ENCODE results near the gene ZDHHC19. TPM values are rescaled to one million over a fixed set of nuclear protein-coding genes. Genes with fewer than 3 reads are reported as not detected.
A peak's percentile ranks its signal among the peaks of the same experiment; 100 is the strongest.

The ZDHHC19 gene, protein sequence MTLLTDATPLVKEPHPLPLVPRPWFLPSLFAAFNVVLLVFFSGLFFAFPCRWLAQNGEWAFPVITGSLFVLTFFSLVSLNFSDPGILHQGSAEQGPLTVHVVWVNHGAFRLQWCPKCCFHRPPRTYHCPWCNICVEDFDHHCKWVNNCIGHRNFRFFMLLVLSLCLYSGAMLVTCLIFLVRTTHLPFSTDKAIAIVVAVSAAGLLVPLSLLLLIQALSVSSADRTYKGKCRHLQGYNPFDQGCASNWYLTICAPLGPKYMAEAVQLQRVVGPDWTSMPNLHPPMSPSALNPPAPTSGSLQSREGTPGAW
- total RNA-seq (under 1 TPM in 2 of 5 donors, not detected in 3; 0.49 to 0.54 TPM), total RNA-seq (0 to 0.31 (median 0.05) reads per million in 29 experiments)
- total RNA-seq (2013), result not detected

DNA sequence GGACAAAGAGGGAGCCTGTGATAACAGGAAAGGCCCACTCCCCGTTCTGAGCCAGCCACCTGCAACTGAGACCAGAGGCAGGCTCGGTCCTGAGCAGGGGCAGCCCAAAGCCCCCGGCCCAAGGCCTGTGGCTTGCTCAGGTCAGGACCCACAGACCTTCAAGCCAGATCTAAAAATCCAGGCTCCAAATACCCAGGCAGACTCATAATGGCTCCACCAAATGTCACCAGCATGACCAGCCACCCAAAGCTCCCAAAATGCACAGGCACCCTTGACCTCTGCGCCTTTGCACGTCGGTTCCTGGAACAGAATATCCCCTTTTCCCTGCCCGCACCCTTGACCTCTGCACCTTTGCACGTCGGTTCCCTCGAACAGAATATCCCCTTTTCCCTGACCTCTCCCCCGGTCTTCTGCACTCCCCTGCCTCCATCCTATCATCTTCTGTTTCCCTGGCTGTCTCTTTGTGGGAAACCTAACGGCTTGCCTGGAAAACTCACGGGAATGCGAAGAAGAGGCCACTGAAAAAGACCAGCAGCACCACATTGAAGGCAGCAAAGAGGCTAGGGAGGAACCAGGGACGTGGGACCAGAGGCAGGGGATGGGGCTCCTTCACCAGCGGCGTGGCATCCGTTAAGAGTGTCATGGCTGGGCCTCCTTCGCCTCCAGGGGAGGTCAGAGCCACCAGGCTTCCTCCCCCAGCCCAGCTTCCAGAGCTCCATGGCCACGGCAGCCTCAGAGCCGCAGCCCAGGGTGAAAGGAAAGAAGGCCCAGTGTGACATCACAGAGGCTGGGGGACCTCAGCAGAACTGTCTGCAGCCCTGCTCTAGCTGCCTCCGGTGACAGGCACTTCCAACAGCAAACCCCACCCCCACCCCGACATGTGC, at the start of gene ZDHHC19:
ZDHHC19 (minus strand) TSS at position 728 of the 884 bp plus-strand sequence; CDS start at position 643, 85 bp downstream.
- Mint-ChIP-seq H3K4me3 (no peak within 1 kb of the TSS), H3K9me3 (no peaks in the 10 kb centered on the region), H3K4me1 (peaks cover 9 to 14% (median 10%) of the 10 kb centered on the region in 3 donors), H3K36me3 (no peaks in the 10 kb centered on the region), H3K27ac (peak within 1 kb of the TSS in 1 of 2 donors; percentile 52), H3K27me3 (no peaks in the 10 kb centered on the region)
- Histone ChIP-seq H3K4me3 (ENCODE audit: control insufficient read depth in 1 of 2, extremely low read depth in 1 of 2, low read length in 1 of 2) (no peak within 1 kb of the TSS), H3K9me3 (no peaks in the 10 kb centered on the region), H3K4me1 (ENCODE audit: control insufficient read depth in 1 of 2, extremely low read depth in 1 of 2, insufficient read depth in 2 of 2, low read length in 2 of 2) (peaks cover 0 to 19% of the 10 kb centered on the region in 2 experiments), H3K36me3 (ENCODE audit: control insufficient read depth in 2 of 2, extremely low read depth in 1 of 2, insufficient read depth in 1 of 2, low read length in 1 of 2) (no peaks in the 10 kb centered on the region), H3K27ac (ENCODE audit: low read length) (no peak within 1 kb of the TSS), H3K27me3 (replicated peaks in 1 of 2; ENCODE audit: control insufficient read depth in 2 of 2, extremely low read depth in 1 of 2, insufficient read depth in 2 of 2, low read length in 1 of 2) (peaks cover 0 to 2% of the 10 kb centered on the region in 2 experiments)
- CTCF ChIA-PET, result no interaction called here
- ATAC-seq (replicated peaks in 1 of 4), result no peak
- DNase-seq, result no peak
- POLR2A ChIA-PET, result no interaction called here
- 85% methylated on average over 16 of the region's 23 CpGs for WGBS (ENCODE audit: insufficient coverage)

DNA sequence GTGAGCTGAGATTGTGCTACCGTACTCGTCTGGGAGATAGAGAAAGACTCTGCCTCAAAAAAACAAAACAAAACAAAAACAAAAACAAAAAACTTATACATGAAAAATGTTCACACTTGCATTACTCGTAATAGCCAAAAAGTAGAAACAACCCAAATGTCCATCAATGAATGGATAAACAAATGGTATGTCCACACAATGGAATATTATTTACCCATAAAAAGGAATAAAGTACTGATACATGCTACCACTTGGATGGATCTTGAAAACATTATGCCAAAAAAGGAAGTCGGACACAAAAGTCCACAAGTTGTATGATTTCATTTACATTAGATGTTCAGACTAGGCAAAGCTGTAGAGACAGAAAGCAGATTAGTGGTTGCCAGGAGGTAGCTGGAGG, 49.6 kb upstream of the ZDHHC19 start:
- Mint-ChIP-seq H3K4me3 (no peak overlapping the region), H3K4me1 (peaks cover 0 to 11% (median 0%) of the 10 kb centered on the region in 3 donors), H3K36me3 (peaks cover 31% of the 10 kb centered on the region), H3K9me3 (peaks cover 0 to 3% (median 0%) of the 10 kb centered on the region in 3 donors), H3K27ac (no peak overlapping the region), H3K27me3 (no peaks in the 10 kb centered on the region)
- ATAC-seq (replicated peaks in 1 of 4) (no peak), DNase-seq (no peak)
- no peak overlapping the region for H3K27ac ChIP-seq (ENCODE audit: low read length)
- H3K4me1 ChIP-seq (ENCODE audit: control insufficient read depth in 1 of 2, extremely low read depth in 1 of 2, insufficient read depth in 2 of 2, low read length in 2 of 2), result no peaks in the 10 kb centered on the region
- ChIA-PET POLR2A (no interaction called here), CTCF (interaction anchor here in 1 of 2 donors (0.5 kb wide), 1 partner anchor 417 kb away, joined by 4 read pairs; no protein-coding TSS in a partner anchor)
- H3K4me3 ChIP-seq (ENCODE audit: control insufficient read depth in 1 of 2, extremely low read depth in 1 of 2, low read length in 1 of 2), result no peak overlapping the region
- no peaks in the 10 kb centered on the region for H3K9me3 ChIP-seq
- no peaks in the 10 kb centered on the region for H3K27me3 ChIP-seq (replicated peaks in 1 of 2; ENCODE audit: control insufficient read depth in 2 of 2, extremely low read depth in 1 of 2, insufficient read depth in 2 of 2, low read length in 1 of 2)
- WGBS (ENCODE audit: insufficient coverage), result 100% methylated on average over 1 of the region's 4 CpGs
- H3K36me3 ChIP-seq (ENCODE audit: control insufficient read depth in 2 of 2, extremely low read depth in 1 of 2, insufficient read depth in 1 of 2, low read length in 1 of 2), result peaks cover 0 to 18% of the 10 kb centered on the region in 2 donors

DNA sequence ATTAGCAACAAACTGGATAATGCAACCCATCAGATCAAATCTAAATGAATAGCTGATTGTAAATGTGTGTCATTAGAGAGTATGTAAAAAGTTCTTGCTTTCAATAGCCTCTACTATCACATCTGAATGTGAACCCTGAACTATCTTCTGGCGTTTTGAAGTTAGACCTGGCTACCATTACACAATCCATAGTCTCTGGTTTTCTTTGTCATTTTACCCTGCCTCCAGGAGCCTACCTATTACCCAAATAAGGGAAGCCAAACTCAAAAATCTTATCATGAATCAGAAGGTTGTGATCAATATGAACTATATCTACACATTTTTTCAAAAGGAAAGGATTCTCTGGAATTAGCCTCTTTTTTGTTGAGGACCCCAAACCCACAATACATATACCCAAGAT, 44.6 kb upstream of the ZDHHC19 start:
- Mint-ChIP-seq H3K4me1 (peaks cover 3 to 11% (median 4%) of the 10 kb centered on the region in 3 donors), H3K27ac (no peak overlapping the region), H3K9me3 (peaks cover 0 to under 1% (median 0%) of the 10 kb centered on the region in 3 donors), H3K4me3 (no peak overlapping the region), H3K36me3 (peaks cover 24% of the 10 kb centered on the region), H3K27me3 (no peaks in the 10 kb centered on the region)
- ATAC-seq (replicated peaks in 1 of 4) (no peak), DNase-seq (no peak)
- Histone ChIP-seq H3K27me3 (replicated peaks in 1 of 2; ENCODE audit: control insufficient read depth in 2 of 2, extremely low read depth in 1 of 2, insufficient read depth in 2 of 2, low read length in 1 of 2) (no peaks in the 10 kb centered on the region), H3K4me1 (ENCODE audit: control insufficient read depth in 1 of 2, extremely low read depth in 1 of 2, insufficient read depth in 2 of 2, low read length in 2 of 2) (peaks cover 0 to 3% of the 10 kb centered on the region in 2 experiments), H3K9me3 (no peaks in the 10 kb centered on the region), H3K36me3 (ENCODE audit: control insufficient read depth in 2 of 2, extremely low read depth in 1 of 2, insufficient read depth in 1 of 2, low read length in 1 of 2) (peaks cover 0 to 23% of the 10 kb centered on the region in 2 donors), H3K27ac (ENCODE audit: low read length) (no peak overlapping the region), H3K4me3 (ENCODE audit: control insufficient read depth in 1 of 2, extremely low read depth in 1 of 2, low read length in 1 of 2) (no peak overlapping the region)
- ChIA-PET CTCF (interaction anchor here in 1 of 2 donors (0.6 kb wide), 2 partner anchors 23 to 273 kb away, joined by 3 to 4 read pairs; no protein-coding TSS in a partner anchor), POLR2A (no interaction called here)
- no CpG with 5 or more reads among the region's 1 CpG for WGBS (ENCODE audit: insufficient coverage)

DNA sequence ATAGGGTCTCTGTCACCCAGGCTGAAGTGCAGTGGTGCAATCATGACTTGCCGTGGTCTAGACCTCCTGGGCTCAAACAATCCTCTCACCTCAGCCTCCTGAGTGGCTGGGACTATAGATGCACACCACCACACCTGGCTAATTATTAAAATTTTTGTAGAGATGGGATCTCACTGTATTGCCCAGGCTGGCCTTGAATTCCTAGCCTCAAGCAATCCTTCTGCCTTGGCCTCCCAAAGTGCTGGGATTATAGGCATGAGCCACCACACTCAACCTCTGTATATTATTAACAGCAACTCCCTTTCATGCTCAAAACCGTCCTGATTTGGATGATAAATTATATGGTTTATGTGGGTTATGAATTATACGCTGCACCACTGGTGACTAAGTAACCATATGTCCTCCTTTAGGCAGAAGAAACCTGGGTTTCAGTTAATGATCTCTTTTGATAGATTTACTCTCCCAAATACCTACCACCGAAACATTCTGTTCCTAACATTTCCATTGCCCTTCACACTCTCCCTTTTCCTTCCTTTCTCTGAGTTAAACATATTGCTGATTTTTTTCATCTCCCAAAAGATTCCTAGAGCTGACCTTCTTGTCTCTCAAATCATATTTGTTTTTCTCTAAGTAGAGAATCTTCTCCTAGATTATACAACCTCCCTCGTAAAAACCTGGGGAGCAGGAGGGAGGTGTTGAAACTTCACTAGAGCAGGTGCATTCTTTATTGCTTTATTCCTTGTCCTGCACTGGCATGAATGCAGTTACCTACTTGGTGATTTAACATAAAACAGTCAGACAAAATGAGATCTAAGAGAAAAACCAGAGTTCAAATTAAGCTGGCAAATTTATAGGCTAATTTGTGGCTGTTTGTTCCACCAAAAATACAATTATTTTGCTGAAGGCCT, 43.4 kb upstream of the ZDHHC19 start:
- Mint-ChIP-seq H3K36me3 (peaks cover 24% of the 10 kb centered on the region), H3K4me3 (no peak overlapping the region), H3K27ac (peak overlapping the region; percentile 0 to 10), H3K4me1 (peaks cover 3 to 15% (median 4%) of the 10 kb centered on the region in 3 donors), H3K9me3 (no peaks in the 10 kb centered on the region), H3K27me3 (no peaks in the 10 kb centered on the region)
- Histone ChIP-seq H3K36me3 (ENCODE audit: control insufficient read depth in 2 of 2, extremely low read depth in 1 of 2, insufficient read depth in 1 of 2, low read length in 1 of 2) (peaks cover 0 to 24% of the 10 kb centered on the region in 2 donors), H3K9me3 (no peaks in the 10 kb centered on the region), H3K4me1 (ENCODE audit: control insufficient read depth in 1 of 2, extremely low read depth in 1 of 2, insufficient read depth in 2 of 2, low read length in 2 of 2) (peaks cover 0 to 3% of the 10 kb centered on the region in 2 experiments), H3K4me3 (ENCODE audit: control insufficient read depth in 1 of 2, extremely low read depth in 1 of 2, low read length in 1 of 2) (no peak overlapping the region), H3K27ac (ENCODE audit: low read length) (no peak overlapping the region), H3K27me3 (replicated peaks in 1 of 2; ENCODE audit: control insufficient read depth in 2 of 2, extremely low read depth in 1 of 2, insufficient read depth in 2 of 2, low read length in 1 of 2) (no peaks in the 10 kb centered on the region)
- DNase-seq (no peak), ATAC-seq (replicated peaks in 1 of 4) (no peak)
- 92% methylated on average over 2 of the region's 5 CpGs for WGBS (ENCODE audit: insufficient coverage)
- ChIA-PET POLR2A (no interaction called here), CTCF (interaction anchor here in 1 of 2 donors (0.5 to 1.6 kb wide), 3 partner anchors 181 to 268 kb away, joined by 3 to 10 read pairs (median 6); no protein-coding TSS in a partner anchor)

DNA sequence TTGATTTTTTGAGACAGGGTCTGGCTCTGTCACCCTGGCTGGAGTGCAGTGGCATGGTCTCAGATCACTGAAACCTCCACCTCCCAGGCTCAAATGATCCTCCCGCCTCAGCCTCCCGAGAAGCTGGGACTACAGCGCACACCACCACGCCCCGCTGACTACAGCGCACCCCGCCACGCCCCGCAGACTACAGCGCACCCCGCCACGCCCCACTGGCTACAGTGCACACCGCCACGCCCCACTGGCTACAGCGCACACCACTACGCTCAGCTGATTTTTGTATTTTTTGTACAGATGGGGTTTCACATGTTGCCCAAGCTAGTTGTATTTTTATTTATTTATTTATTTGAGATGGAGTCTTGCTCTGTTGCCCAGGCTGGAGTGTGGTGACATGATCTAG, 40.7 kb upstream of the ZDHHC19 start:
- Histone ChIP-seq H3K36me3 (ENCODE audit: control insufficient read depth in 2 of 2, extremely low read depth in 1 of 2, insufficient read depth in 1 of 2, low read length in 1 of 2) (peaks cover 0 to 37% of the 10 kb centered on the region in 2 donors), H3K4me3 (ENCODE audit: control insufficient read depth in 1 of 2, extremely low read depth in 1 of 2, low read length in 1 of 2) (no peak overlapping the region), H3K4me1 (ENCODE audit: control insufficient read depth in 1 of 2, extremely low read depth in 1 of 2, insufficient read depth in 2 of 2, low read length in 2 of 2) (peaks cover 0 to 3% of the 10 kb centered on the region in 2 experiments), H3K27me3 (replicated peaks in 1 of 2; ENCODE audit: control insufficient read depth in 2 of 2, extremely low read depth in 1 of 2, insufficient read depth in 2 of 2, low read length in 1 of 2) (no peaks in the 10 kb centered on the region), H3K27ac (ENCODE audit: low read length) (no peak overlapping the region), H3K9me3 (no peaks in the 10 kb centered on the region)
- WGBS (ENCODE audit: insufficient coverage), result 97% methylated on average over 16 of the region's 16 CpGs
- ATAC-seq (replicated peaks in 1 of 4) (no peak), DNase-seq (no peak)
- Mint-ChIP-seq H3K4me1 (peaks cover 4 to 17% (median 5%) of the 10 kb centered on the region in 3 donors), H3K27me3 (no peaks in the 10 kb centered on the region), H3K27ac (no peak overlapping the region), H3K4me3 (no peak overlapping the region), H3K36me3 (peaks cover 25% of the 10 kb centered on the region), H3K9me3 (no peaks in the 10 kb centered on the region)
- ChIA-PET POLR2A (no interaction called here), CTCF (interaction anchor here (0.6 to 1.0 kb wide), 2 partner anchors 66 to 192 kb away, joined by 3 read pairs; no protein-coding TSS in a partner anchor)
